Smooth muscle cell (in vitro differentiated cells): ENCODE results near the gene PDE4B. TPM values are rescaled to one million over a fixed set of nuclear protein-coding genes. Genes with fewer than 3 reads are reported as not detected.

Experiments
- DNase-seq: peaks from one replicate; lab custom pipeline; 2025; ENCODE audit not compliant: unreplicated experiment; lab: John Stamatoyannopoulos, UW
- H2AFZ ChIP-seq: fragments of 200-600 bp; sonication (generic); 2 replicates; pipeline ENCODE4 v1.6.0; 2016; ENCODE audit warnings: antibody characterized with exemption, low read depth, mild to moderate bottlenecking
- H3F3A ChIP-seq: fragments of 200-600 bp; sonication (generic); 2 replicates; pipeline ENCODE4 v1.6.0; 2017; ENCODE audit warnings: antibody characterized with exemption, low read depth
- H3K27ac ChIP-seq: fragments of 200-600 bp; sonication (generic); 2 replicates; pipeline ENCODE4 v1.5.1; 2016; ENCODE audit warnings: low read depth, mild to moderate bottlenecking
- H3K27me3 ChIP-seq: fragments of 200-600 bp; sonication (generic); 2 replicates; pipeline ENCODE4 v1.6.1; 2016; ENCODE audit warnings: low read depth, mild to moderate bottlenecking
- H3K36me3 ChIP-seq: fragments of 200-600 bp; sonication (generic); 2 replicates; pipeline ENCODE4 v1.5.1; 2016; ENCODE audit warnings: low read depth
- H3K4me1 ChIP-seq: fragments of 200-600 bp; sonication (generic); 2 replicates; pipeline ENCODE4 v1.5.1; 2016; ENCODE audit warnings: low read depth
- H3K4me2 ChIP-seq: fragments of 200-600 bp; sonication (generic); 2 replicates; pipeline ENCODE4 v1.6.0; 2016; ENCODE audit warnings: mild to moderate bottlenecking
- H3K4me3 ChIP-seq: fragments of 200-600 bp; sonication (generic); 2 replicates; pipeline ENCODE4 v1.5.1; 2016; ENCODE audit warnings: mild to moderate bottlenecking
- H3K79me2 ChIP-seq: fragments of 200-600 bp; sonication (generic); 2 replicates; pipeline ENCODE4 v1.6.0; 2016; ENCODE audit warnings: low read depth, mild to moderate bottlenecking
- H3K9ac ChIP-seq: fragments of 200-600 bp; sonication (generic); 2 replicates; pipeline ENCODE4 v1.6.0; 2016; ENCODE audit warnings: low read depth
- H3K9me3 ChIP-seq: fragments of 200-600 bp; sonication (generic); replicated peaks from 2 replicates; pipeline ENCODE4 v1.5.1; 2016; ENCODE audit warnings: low read depth
- H4K20me1 ChIP-seq: fragments of 200-600 bp; sonication (generic); 2 replicates; pipeline ENCODE4 v1.6.0; 2016; ENCODE audit warnings: low read depth
- CTCF ChIP-seq: fragments of 200-600 bp; sonication (generic); IDR thresholded peaks from 2 replicates; pipeline ENCODE4 v1.5.1; 2017; ENCODE audit warnings: borderline replicate concordance, mild to moderate bottlenecking, antibody characterized with exemption; ENCODE audit not compliant: insufficient read depth, poor library complexity, severe bottlenecking
- WGBS: methylation state at CpG from one replicate; pipeline ENCODE4 v1.1.7; 2016; ENCODE audit warnings: low lambda C conversion rate; 5-methylcytosine and 5-hydroxymethylcytosine counted together
- polyA plus RNA-seq: library from polyadenylated mRNA; unstranded; fragments of >200 nt; fragmentation: Nextera tagmentation; extraction: Ambion mirVana; gene quantifications from 2 replicates; pipeline ENCODE4 v1.2.1, GENCODE V29; 2016
- total RNA-seq: library from RNA; depleted of rRNA; stranded (reverse); fragments of >200 nt; gene quantifications from 2 replicates; pipeline ENCODE4 v1.2.3, GENCODE V29; 2014

Gene PDE4B
- total and polyA plus RNA-seq, 2 experiments from 2014 or later, result 18.5 to 24.8 TPM

GRCh38 chr1:66353257-66353656 is 560.6 kb downstream of the PDE4B start:
- Histone ChIP-seq H3K36me3 (no peaks in the 10 kb centered on the region), H3K4me2 (peak overlapping the region; percentile 72), H3K4me1 (peaks cover 68% of the 10 kb centered on the region), H2AFZ (no peak overlapping the region), H4K20me1 (peaks cover 17% of the 10 kb centered on the region), H3K79me2 (peaks cover 48% of the 10 kb centered on the region), H3F3A (peaks cover 21% of the 10 kb centered on the region), H3K4me3 (no peak overlapping the region), H3K9ac (peak overlapping the region; percentile 14), H3K27me3 (no peaks in the 10 kb centered on the region), H3K9me3 (no peaks in the 10 kb centered on the region), H3K27ac (no peak overlapping the region)
- no peak for DNase-seq
- no peak for TF ChIP-seq CTCF
- 81% methylated on average over 5 of the region's 5 CpGs for WGBS

- H3K27ac ChIP-seq, result peak overlapping the region; percentile 23
- 14% methylated on average over 5 of the region's 5 CpGs for WGBS
- peak overlapping the region; percentile 6 for H3K4me3 ChIP-seq
- no peaks in the 10 kb centered on the region for H3K36me3 ChIP-seq
- no peak for DNase-seq
- H3K9me3 ChIP-seq, result no peaks in the 10 kb centered on the region
- peak overlapping the region; percentile 12 for H2AFZ ChIP-seq
- peaks cover 47% of the 10 kb centered on the region for H3K79me2 ChIP-seq
- H3F3A ChIP-seq, result peaks cover 19% of the 10 kb centered on the region
- H3K27me3 ChIP-seq, result no peaks in the 10 kb centered on the region
- peak overlapping the region; percentile 72 for H3K4me2 ChIP-seq
- no peak for TF ChIP-seq CTCF
- H4K20me1 ChIP-seq, result peaks cover 17% of the 10 kb centered on the region
- peaks cover 63% of the 10 kb centered on the region for H3K4me1 ChIP-seq
- no peak overlapping the region for H3K9ac ChIP-seq
Observed at GRCh38 chr1:66354311-66355201, 561.9 kb downstream of the PDE4B start.

GRCh38 chr1:66355756-66356155 is 563.1 kb downstream of the PDE4B start:
- Histone ChIP-seq H4K20me1 (peaks cover 20% of the 10 kb centered on the region), H3K9ac (no peak overlapping the region), H3F3A (peaks cover 8% of the 10 kb centered on the region), H3K4me3 (no peak overlapping the region), H3K36me3 (no peaks in the 10 kb centered on the region), H3K79me2 (peaks cover 48% of the 10 kb centered on the region), H3K4me2 (no peak overlapping the region), H3K27me3 (no peaks in the 10 kb centered on the region), H3K4me1 (peaks cover 56% of the 10 kb centered on the region), H2AFZ (no peak overlapping the region), H3K27ac (no peak overlapping the region), H3K9me3 (no peaks in the 10 kb centered on the region)
- no peak for DNase-seq
- 62% methylated on average over 1 of the region's 1 CpG for WGBS
- no peak for TF ChIP-seq CTCF

GRCh38 chr1:66356605-66357004 is 563.9 kb downstream of the PDE4B start:
- Histone ChIP-seq H3K36me3 (peaks cover 5% of the 10 kb centered on the region), H3K9me3 (no peaks in the 10 kb centered on the region), H4K20me1 (peaks cover 20% of the 10 kb centered on the region), H3F3A (peaks cover 6% of the 10 kb centered on the region), H2AFZ (no peak overlapping the region), H3K4me1 (peaks cover 54% of the 10 kb centered on the region), H3K9ac (no peak overlapping the region), H3K79me2 (peaks cover 45% of the 10 kb centered on the region), H3K27ac (peak overlapping the region; percentile 45), H3K4me3 (no peak overlapping the region), H3K27me3 (no peaks in the 10 kb centered on the region), H3K4me2 (peak overlapping the region; percentile 71)
- WGBS, result 22% methylated on average over 2 of the region's 2 CpGs
- no peak for DNase-seq
- TF ChIP-seq CTCF, result no peak
